Gastrocnemius medialis (tissue), 4 donors: ENCODE measurements around the gene PTPRF.

Source experiments
- POLR2A ChIP-seq, 2 donors: fragments of 450-650 bp; IDR thresholded peaks; one replicate each; pipeline ENCODE4 v1.6.1; 2017; ENCODE audit warnings: antibody characterized with exemption in 2 of 2, mild to moderate bottlenecking in 2 of 2, moderate library complexity in 2 of 2
- TF ChIP-seq, protein P1 (sequence below), 5 experiments: fragments of 450-650 bp in 3 of 5; fragments of 200-600 bp in 2 of 5; sonication (generic) in 2 of 5; IDR thresholded peaks in 4 of 5; conservative IDR thresholded peaks in 1 of 5; 1 replicate in 4 of 5; 2 replicates in 1 of 5; pipeline ENCODE4 v1.5.1; 2016 to 2019; ENCODE audit warnings: antibody characterized with exemption in 5 of 5, mild to moderate bottlenecking in 3 of 5, moderate library complexity in 3 of 5

DNA sequence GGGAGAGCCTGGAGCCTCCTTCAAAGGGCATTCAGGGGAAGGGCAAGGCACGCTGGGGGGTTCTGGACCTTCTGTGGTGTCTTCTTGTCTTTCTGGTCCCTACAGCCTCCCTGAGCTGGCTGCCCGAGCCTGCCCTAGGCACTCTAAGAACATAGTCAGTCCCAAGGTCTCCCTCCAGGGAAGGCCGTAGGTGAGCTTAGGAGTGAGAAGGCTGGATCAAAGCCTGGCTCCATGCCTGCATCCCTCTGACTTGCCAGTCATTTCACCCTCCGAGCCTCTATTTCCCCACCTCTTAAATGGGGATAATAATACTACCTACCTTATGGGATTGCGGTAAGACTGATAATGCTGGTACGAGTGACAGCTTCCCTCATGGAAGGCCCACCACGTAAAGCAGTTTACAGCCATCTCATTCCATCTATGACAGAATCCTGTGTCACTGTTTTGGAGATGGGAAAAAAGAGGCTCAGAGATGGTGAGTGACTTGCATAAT is 20.8 kb downstream of the PTPRF start:
- no peak for TF ChIP-seq POLR2A (IDR thresholded peaks at IDR 0.05)
- TF ChIP-seq, protein P1, sequence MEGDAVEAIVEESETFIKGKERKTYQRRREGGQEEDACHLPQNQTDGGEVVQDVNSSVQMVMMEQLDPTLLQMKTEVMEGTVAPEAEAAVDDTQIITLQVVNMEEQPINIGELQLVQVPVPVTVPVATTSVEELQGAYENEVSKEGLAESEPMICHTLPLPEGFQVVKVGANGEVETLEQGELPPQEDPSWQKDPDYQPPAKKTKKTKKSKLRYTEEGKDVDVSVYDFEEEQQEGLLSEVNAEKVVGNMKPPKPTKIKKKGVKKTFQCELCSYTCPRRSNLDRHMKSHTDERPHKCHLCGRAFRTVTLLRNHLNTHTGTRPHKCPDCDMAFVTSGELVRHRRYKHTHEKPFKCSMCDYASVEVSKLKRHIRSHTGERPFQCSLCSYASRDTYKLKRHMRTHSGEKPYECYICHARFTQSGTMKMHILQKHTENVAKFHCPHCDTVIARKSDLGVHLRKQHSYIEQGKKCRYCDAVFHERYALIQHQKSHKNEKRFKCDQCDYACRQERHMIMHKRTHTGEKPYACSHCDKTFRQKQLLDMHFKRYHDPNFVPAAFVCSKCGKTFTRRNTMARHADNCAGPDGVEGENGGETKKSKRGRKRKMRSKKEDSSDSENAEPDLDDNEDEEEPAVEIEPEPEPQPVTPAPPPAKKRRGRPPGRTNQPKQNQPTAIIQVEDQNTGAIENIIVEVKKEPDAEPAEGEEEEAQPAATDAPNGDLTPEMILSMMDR (IDR thresholded peaks at IDR 0.05 in 4 of 5, conservative IDR thresholded peaks at IDR 0.05 in 1 of 5), result no peak
